Measurements from ENCODE around the gene BRME1. TPM values are rescaled to one million over a fixed set of nuclear protein-coding genes. Genes with fewer than 3 reads are reported as not detected.

BRME1 gene
- total and polyA plus RNA-seq, 2 of the 13 experiments (the other 11 are each of a cell fraction or from before 2014, with no cell fraction given), result 0.74 to 1.5 TPM

DNA sequence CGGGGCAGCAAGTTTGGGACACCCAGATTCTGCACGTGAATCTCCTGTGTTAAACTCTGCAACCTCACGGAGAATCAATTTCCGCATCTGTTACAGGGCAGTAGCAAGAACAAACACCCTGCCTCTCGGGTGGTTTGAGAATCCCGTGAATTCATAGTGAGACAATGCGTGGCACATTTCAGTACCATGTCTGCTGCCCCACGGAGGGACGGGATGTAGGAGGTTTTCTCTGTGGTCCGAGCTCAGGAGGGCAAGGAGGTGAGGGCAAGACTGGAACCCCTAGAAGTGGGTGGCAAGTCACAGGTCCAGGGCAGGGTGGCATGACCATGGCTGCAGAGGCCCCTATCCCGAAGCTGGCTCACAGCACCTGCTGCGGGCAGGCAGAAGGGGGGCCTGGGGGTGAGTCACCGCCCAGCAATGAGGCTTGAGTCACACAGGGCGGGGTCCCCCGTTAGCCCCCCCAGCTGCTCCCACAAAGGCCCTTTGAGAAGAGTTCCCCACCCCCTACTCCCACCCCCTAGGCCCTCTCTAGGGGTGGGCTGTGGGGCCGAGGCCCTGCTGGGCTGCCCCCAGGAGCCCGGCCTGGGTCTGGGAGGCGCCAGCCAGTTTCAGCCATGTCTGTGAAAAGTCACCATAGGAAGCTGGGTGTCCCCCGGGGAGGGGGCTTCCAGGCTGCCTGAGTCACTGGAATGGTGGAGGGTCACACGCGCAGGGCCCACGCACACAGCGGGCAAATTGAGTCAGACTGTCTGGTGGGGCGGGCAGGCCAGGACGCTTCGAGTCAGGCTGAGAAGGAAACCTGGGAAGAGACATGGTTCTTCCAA lies 54.8 kb downstream of the BRME1 start (continued):
- TF ChIP-seq, protein P1, sequence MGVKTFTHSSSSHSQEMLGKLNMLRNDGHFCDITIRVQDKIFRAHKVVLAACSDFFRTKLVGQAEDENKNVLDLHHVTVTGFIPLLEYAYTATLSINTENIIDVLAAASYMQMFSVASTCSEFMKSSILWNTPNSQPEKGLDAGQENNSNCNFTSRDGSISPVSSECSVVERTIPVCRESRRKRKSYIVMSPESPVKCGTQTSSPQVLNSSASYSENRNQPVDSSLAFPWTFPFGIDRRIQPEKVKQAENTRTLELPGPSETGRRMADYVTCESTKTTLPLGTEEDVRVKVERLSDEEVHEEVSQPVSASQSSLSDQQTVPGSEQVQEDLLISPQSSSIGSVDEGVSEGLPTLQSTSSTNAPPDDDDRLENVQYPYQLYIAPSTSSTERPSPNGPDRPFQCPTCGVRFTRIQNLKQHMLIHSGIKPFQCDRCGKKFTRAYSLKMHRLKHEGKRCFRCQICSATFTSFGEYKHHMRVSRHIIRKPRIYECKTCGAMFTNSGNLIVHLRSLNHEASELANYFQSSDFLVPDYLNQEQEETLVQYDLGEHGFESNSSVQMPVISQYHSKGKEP (CRISPR knock-in tag; IDR thresholded peaks at IDR 0.05), result no peak
- TF ChIP-seq ZNF530 (CRISPR knock-in tag; IDR thresholded peaks at IDR 0.05; ENCODE audit: low read depth) (no peak), ARNTL (CRISPR knock-in tag; IDR thresholded peaks at IDR 0.05) (no peak), ZBTB33 (CRISPR knock-in tag; IDR thresholded peaks at IDR 0.05) (peak; percentile 34; the same call in 1 of the 2 replicates), GRHL1 (CRISPR knock-in tag; conservative IDR thresholded peaks at IDR 0.05) (no peak), ZNF800 (CRISPR knock-in tag; IDR thresholded peaks at IDR 0.05) (no peak), ZNF205 (CRISPR knock-in tag; IDR thresholded peaks at IDR 0.05) (no peak), ZNF543 (CRISPR knock-in tag; IDR thresholded peaks at IDR 0.05) (peak; percentile 48; the same call in 1 of the 2 replicates), ZNF30 (CRISPR knock-in tag; IDR thresholded peaks at IDR 0.05) (no peak)
- TF ChIP-seq, protein P2, sequence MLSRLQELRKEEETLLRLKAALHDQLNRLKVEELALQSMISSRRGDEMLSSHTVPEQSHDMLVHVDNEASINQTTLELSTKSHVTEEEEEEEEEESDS (CRISPR knock-in tag; IDR thresholded peaks at IDR 0.05; ENCODE audit: borderline replicate concordance), result no peak
- TF ChIP-seq, protein P3, sequence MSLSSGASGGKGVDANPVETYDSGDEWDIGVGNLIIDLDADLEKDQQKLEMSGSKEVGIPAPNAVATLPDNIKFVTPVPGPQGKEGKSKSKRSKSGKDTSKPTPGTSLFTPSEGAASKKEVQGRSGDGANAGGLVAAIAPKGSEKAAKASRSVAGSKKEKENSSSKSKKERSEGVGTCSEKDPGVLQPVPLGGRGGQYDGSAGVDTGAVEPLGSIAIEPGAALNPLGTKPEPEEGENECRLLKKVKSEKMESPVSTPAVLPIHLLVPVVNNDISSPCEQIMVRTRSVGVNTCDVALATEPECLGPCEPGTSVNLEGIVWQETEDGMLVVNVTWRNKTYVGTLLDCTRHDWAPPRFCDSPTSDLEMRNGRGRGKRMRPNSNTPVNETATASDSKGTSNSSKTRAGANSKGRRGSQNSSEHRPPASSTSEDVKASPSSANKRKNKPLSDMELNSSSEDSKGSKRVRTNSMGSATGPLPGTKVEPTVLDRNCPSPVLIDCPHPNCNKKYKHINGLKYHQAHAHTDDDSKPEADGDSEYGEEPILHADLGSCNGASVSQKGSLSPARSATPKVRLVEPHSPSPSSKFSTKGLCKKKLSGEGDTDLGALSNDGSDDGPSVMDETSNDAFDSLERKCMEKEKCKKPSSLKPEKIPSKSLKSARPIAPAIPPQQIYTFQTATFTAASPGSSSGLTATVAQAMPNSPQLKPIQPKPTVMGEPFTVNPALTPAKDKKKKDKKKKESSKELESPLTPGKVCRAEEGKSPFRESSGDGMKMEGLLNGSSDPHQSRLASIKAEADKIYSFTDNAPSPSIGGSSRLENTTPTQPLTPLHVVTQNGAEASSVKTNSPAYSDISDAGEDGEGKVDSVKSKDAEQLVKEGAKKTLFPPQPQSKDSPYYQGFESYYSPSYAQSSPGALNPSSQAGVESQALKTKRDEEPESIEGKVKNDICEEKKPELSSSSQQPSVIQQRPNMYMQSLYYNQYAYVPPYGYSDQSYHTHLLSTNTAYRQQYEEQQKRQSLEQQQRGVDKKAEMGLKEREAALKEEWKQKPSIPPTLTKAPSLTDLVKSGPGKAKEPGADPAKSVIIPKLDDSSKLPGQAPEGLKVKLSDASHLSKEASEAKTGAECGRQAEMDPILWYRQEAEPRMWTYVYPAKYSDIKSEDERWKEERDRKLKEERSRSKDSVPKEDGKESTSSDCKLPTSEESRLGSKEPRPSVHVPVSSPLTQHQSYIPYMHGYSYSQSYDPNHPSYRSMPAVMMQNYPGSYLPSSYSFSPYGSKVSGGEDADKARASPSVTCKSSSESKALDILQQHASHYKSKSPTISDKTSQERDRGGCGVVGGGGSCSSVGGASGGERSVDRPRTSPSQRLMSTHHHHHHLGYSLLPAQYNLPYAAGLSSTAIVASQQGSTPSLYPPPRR (CRISPR knock-in tag; IDR thresholded peaks at IDR 0.05; ENCODE audit: borderline replicate concordance), result 0 out of 2 replicates have a peak, but pooled peaks have one; percentile 40
